HCT116 (cell line): Measurements from ENCODE around the gene SDSL. TPM values are rescaled to one million over a fixed set of nuclear protein-coding genes. Genes with fewer than 3 reads are reported as not detected.

Experiments used
- ATAC-seq: fragments of 200-7000 bp; cut with Tn5 transposase; 2 replicates; pipeline ENCODE4 v1.9.1; 2020; ENCODE audit warnings: mild to moderate bottlenecking, moderate library complexity
- BruUV-seq: library from RNA; stranded (reverse); fragments of 400-500 nt; replicated peaks from 2 replicates; lab custom pipeline; 2021; lab: Mats Ljungman, UMichigan
- CTCF ChIA-PET: fragments of 300-600 bp; sonication (Branson Sonifier 250); formaldehyde crosslinking; loops from one replicate; lab custom pipeline; 2021; ENCODE audit warnings: antibody characterized with exemption; lab: Charles Lee
- POLR2A ChIA-PET: fragments of 300-600, 350-600 bp; sonication (Branson Sonifier 250); formaldehyde crosslinking; loops from one replicate; lab custom pipeline; 2021; ENCODE audit warnings: antibody characterized with exemption; lab: Charles Lee
- RAD21 ChIA-PET, 2 experiments: fragments of 300-600 bp; sonication (Branson Sonifier 250); formaldehyde crosslinking; loops; one replicate each; lab custom pipeline; 2023; ENCODE audit warnings: low total read pairs in 2 of 2; ENCODE audit not compliant: uncharacterized antibody in 2 of 2, unreplicated experiment in 2 of 2, low non-redundant PET in 1 of 2; lab: Charles Lee
- DNase-seq: peaks from one replicate; pipeline ENCODE4 v3.0.0-alpha.2; 2010; ENCODE audit warnings: low read depth, low spot score
- H2AFZ ChIP-seq: fragments of 200-600 bp; shearing (Covaris generic), sonication (generic); 2 replicates; pipeline ENCODE4 v1.6.1; 2017; ENCODE audit warnings: low read depth, mixed run types, mixed read lengths, antibody characterized with exemption, low read length; ENCODE audit not compliant: poor library complexity, severe bottlenecking
- H3K27ac ChIP-seq: 2 replicates; pipeline ENCODE4 v1.5.1; 2012; ENCODE audit warnings: low read depth, low read length
- H3K27me3 ChIP-seq: fragments of 200-600 bp; sonication (generic); 2 replicates; pipeline ENCODE4 v1.6.1; 2016; ENCODE audit warnings: mixed run types, low read length, mixed read lengths; ENCODE audit not compliant: insufficient read depth
- H3K36me3 ChIP-seq, 2 experiments: fragments of 200-500 bp in 1 of 2; fragments of 200-600 bp in 1 of 2; sonication (Bioruptor generic) in 1 of 2; sonication (generic) in 1 of 2; 2 replicates each; pipeline versions ENCODE4 v1.5.1 to v1.6.1; 2014 to 2016; ENCODE audit warnings: low read length in 2 of 2, inconsistent platforms in 1 of 2, mixed read lengths in 1 of 2, mixed run types in 1 of 2; ENCODE audit not compliant: insufficient read depth in 2 of 2, control insufficient read depth in 1 of 2
- H3K4me1 ChIP-seq, 2 experiments: fragments of 200-600 bp in 1 of 2; sonication (generic) in 1 of 2; 2 replicates each; pipeline versions ENCODE4 v1.5.1 to v1.6.1; 2012 to 2017; ENCODE audit warnings: low read length in 2 of 2, inconsistent platforms in 1 of 2, mild to moderate bottlenecking in 1 of 2, mixed read lengths in 1 of 2, mixed run types in 1 of 2, moderate library complexity in 1 of 2; ENCODE audit not compliant: insufficient read depth in 2 of 2, control insufficient read depth in 1 of 2
- H3K4me2 ChIP-seq: fragments of 200-600 bp; sonication (generic); 2 replicates; pipeline ENCODE4 v1.6.1; 2017; ENCODE audit warnings: mixed run types, low read length, mixed read lengths
- H3K4me3 ChIP-seq, 2 experiments: fragments of 200-600 bp in 1 of 2; sonication (generic) in 1 of 2; replicated peaks in 1 of 2; 2 replicates each; pipeline ENCODE4 v1.5.1; 2011 to 2016; ENCODE audit warnings: low read length in 2 of 2, control low read depth in 1 of 2, low read depth in 1 of 2, mild to moderate bottlenecking in 1 of 2, mixed read lengths in 1 of 2, mixed run types in 1 of 2
- H3K79me2 ChIP-seq: fragments of 200-600 bp; sonication (generic); 2 replicates; pipeline ENCODE4 v1.6.1; 2017; ENCODE audit warnings: mild to moderate bottlenecking, mixed run types, low read length, moderate library complexity, mixed read lengths; ENCODE audit not compliant: insufficient read depth
- H3K9ac ChIP-seq: fragments of 200-600 bp; sonication (generic); 2 replicates; pipeline ENCODE4 v1.6.1; 2016; ENCODE audit warnings: low read length, mixed read lengths
- H3K9me2 ChIP-seq: fragments of 200-600 bp; sonication (generic), shearing (Covaris generic); 2 replicates; pipeline ENCODE4 v1.6.1; 2017; ENCODE audit warnings: mixed run types, mild to moderate bottlenecking, moderate library complexity; ENCODE audit not compliant: insufficient read depth
- H3K9me3 ChIP-seq, 2 experiments: fragments of 200-500 bp in 1 of 2; fragments of 200-600 bp in 1 of 2; sonication (Bioruptor generic) in 1 of 2; sonication (generic) in 1 of 2; 2 replicates each; pipeline ENCODE4 v1.6.1; 2014 to 2017; ENCODE audit warnings: low read length in 2 of 2, mixed read lengths in 2 of 2, inconsistent platforms in 1 of 2, low read depth in 1 of 2, mild to moderate bottlenecking in 1 of 2, mixed run types in 1 of 2, moderate library complexity in 1 of 2; ENCODE audit not compliant: control insufficient read depth in 1 of 2, insufficient read depth in 1 of 2
- H4K20me1 ChIP-seq: fragments of 200-600 bp; sonication (generic), shearing (Covaris generic); 2 replicates; pipeline ENCODE4 v1.6.1; 2017; ENCODE audit warnings: mixed run types, mild to moderate bottlenecking, moderate library complexity; ENCODE audit not compliant: insufficient read depth
- JUND ChIP-seq: IDR thresholded peaks from 2 replicates; pipeline ENCODE4 v1.6.1; 2012
- MAX ChIP-seq: IDR thresholded peaks from 2 replicates; pipeline ENCODE4 v1.6.1; 2012
- POLR2AphosphoS5 ChIP-seq: IDR thresholded peaks from 2 replicates; pipeline ENCODE4 v1.6.1; 2011; ENCODE audit warnings: mild to moderate bottlenecking, low read depth, low read length, moderate library complexity
- REST ChIP-seq: IDR thresholded peaks from 2 replicates; pipeline ENCODE4 v1.6.1; 2012; ENCODE audit warnings: low read depth
- ZBTB33 ChIP-seq: IDR thresholded peaks from 2 replicates; pipeline ENCODE4 v1.6.1; 2011; ENCODE audit warnings: mild to moderate bottlenecking, low read length, moderate library complexity; ENCODE audit not compliant: insufficient replicate concordance; ENCODE audit errors: extremely low read depth
- intact Hi-C: fragments of 100-400 bp; cut with micrococcal nuclease; formaldehyde crosslinking; loops from 2 replicates; pipeline ENCODE4 v1.10.0; 2022
- total RNA-seq: library from RNA; stranded (reverse); gene quantifications from one replicate; pipeline ENCODE4 v1.2.1, GENCODE V29; 2021; ENCODE audit not compliant: unreplicated experiment

The SDSL gene
- total RNA-seq, 1 experiment from 2014 or later: 19.1 TPM

GRCh38 chr12:113409462-113410124, 12.6 kb upstream of the SDSL start (continued):
- TF ChIP-seq JUND (no peak), POLR2AphosphoS5 (no peak), ZBTB33 (no peak), MAX (no peak)

GRCh38 chr12:113413488-113413939, 8.7 kb upstream of the SDSL start:
- Histone ChIP-seq H3K4me1 (peaks cover 6 to 14% of the 10 kb centered on the region in 2 experiments; a peak in 3 of 4 replicates), H3K4me3 (no peak overlapping the region), H3K79me2 (no peaks in the 10 kb centered on the region), H3K27ac (no peak overlapping the region), H3K36me3 (no peaks in the 10 kb centered on the region), H3K9me3 (no peaks in the 10 kb centered on the region), H3K9me2 (no peaks in the 10 kb centered on the region), H3K27me3 (no peaks in the 10 kb centered on the region), H3K9ac (no peak overlapping the region), H2AFZ (no peak overlapping the region), H4K20me1 (no peaks in the 10 kb centered on the region), H3K4me2 (no peak overlapping the region)
- ChIA-PET POLR2A (interaction anchor here (1.3 kb wide), 1 partner anchor 78 kb away, joined by 5 read pairs; the partner anchor contains the start of gene SLC8B1), RAD21 (no interaction called here), CTCF (interaction anchor here (0.9 to 1.7 kb wide), 2 partner anchors 12 to 16 kb away, joined by 3 to 6 read pairs; no protein-coding TSS in a partner anchor)
- ATAC-seq (no peak), DNase-seq (no peak)
- no TSS peak for BruUV-seq
- TF ChIP-seq REST: no peak
- intact Hi-C loops: no loop called here
